Activated CD8-positive, alpha-beta memory T cell treated with anti-CD3 and anti-CD28 coated beads for 36 hours (primary cell): ENCODE data around the gene POLR2H. TPM values are rescaled to one million over a fixed set of nuclear protein-coding genes. Genes with fewer than 3 reads are reported as not detected.

Experiments used
- CTCF ChIA-PET: fragments of 350-600 bp; sonication (Branson Sonifier 250); formaldehyde crosslinking; loops from one replicate; lab custom pipeline; 2021; ENCODE audit warnings: antibody characterized with exemption; lab: Charles Lee
- POLR2A ChIA-PET: fragments of 350-600 bp; sonication (Branson Sonifier 250); formaldehyde crosslinking; loops from one replicate; lab custom pipeline; 2021; ENCODE audit warnings: antibody characterized with exemption; lab: Charles Lee
- total RNA-seq, 2 experiments: library from RNA; stranded (reverse); gene quantifications; one replicate each; pipeline ENCODE4 v1.2.3, GENCODE V29; 2021

The POLR2H gene
- total RNA-seq, 2 experiments from 2014 or later: 188 to 190 TPM

DNA sequence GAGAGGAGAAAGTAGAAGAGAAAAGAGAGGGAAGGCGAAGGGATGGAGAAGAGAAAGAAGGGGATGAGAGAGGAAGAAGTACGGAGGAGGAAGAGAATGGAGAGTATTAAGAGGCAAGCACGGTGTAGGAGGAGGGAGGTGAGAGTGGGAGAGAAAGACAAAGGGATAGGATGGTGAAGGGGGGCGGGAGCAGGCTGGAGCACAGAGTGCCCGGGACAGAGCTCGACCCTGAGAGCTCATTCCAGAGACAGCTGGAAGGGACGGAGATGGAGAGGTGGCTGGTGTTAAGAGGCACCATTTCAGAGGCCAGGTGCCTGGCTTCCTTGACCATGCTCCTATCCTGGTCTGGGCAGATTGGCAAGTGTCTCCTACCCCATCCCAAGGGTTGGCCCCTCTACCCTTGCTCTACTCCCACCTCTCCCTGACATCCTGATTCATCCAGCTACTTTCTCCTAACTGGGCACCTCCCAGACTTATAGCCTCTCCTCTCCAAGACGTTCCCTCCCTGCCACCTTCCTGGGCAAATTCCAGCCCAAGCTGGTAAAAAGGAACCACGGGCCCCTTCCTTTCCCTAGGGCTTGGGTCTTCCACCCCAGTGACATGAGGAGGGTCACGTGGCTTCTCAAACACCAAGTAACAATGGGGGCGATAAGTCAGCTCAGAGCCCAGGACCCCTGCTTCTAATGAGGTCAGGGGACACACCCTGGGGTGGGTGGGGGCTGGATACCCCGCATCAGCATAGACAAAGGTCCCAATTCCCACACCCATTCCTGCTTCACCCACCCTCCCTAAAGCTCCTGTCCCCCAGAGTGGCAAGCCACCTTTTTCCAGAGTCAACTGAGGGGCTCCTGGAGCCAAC, 1.2 kb upstream of the POLR2H start:
- POLR2A ChIA-PET: interaction anchor here (0.7 kb wide), 1 partner anchor 21 kb away, joined by 3 read pairs; no protein-coding TSS in a partner anchor

DNA sequence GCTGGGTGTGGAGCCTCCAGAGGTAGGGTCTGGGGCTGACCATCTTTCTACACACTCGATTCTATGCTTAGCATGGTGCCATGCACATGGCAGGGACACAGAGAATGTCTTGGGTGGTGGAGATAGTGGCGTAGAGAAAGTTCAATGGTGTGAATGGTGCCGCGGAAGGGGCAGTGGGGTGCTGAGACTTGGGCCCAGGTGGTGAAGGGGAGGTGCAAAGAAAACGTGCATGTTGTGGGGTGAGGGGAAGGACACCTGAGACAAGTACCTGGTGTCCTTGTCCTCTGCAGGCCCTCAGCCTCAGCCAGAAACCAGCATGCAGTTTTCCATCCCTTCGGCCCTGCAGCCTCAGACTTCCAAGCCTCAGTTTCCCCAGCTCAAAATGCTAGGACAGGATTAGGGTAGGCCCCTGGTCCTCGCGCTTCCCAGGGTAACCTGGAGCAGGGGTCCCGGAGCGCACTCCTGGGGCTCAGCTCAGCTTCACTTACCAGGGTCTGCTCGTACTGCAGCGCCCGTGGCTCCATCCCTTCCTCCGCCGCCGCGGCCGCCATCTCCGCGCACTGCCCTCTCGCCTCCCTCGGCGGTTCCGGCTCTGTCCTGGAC, 480 bp upstream of the POLR2H start:
- CTCF ChIA-PET: interaction anchor here (1.2 to 2.0 kb wide), 2 partner anchors 20 to 111 kb away, joined by 3 to 5 read pairs; partner anchors contain the start of gene EEF1AKMT4
- POLR2A ChIA-PET: interaction anchor here (0.7 kb wide), 1 partner anchor 22 kb away, joined by 3 read pairs; no protein-coding TSS in a partner anchor

More for the DNA sequence above, 1.2 kb upstream of the POLR2H start:
- CTCF ChIA-PET: interaction anchor here (1.2 to 2.0 kb wide), 2 partner anchors 19 to 111 kb away, joined by 3 to 5 read pairs; partner anchors contain the start of gene EEF1AKMT4

DNA sequence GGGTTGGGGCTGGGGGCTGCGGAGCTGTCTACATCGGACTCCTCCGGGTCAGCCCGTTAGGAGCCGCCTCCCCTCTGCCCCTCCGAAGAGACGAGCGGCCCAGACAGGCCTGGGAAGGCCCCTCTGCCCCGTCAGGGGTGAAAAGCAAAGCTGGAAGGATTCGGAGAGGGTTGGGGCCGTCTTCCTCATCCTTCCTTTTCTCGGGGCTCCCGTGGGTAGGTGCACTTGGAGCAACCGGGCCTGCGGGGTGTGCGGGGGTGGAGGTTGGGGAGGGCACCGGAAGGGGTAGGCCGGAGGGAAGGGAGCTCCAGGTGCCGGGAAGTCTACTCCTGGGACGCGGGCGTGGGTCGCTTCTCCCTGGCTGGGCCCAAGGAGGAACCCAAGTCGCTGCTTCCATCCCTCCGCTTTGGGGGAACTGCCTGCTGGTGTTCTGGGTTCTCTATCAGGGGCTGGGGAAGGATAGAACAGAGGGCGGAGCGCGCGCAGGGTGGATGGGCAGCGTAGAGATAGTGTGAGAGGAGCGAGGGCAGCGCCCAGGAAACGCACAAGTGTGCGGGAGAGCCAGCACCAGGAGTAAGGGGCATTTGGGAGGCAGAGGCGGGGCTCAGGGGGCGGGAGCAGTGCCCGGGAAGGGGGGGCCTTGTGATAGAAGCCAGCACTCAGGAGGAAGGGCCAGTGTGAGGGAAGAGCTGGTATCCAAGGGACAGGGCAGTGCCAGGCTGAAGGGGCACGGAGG, 590 bp downstream of the POLR2H start:
- POLR2A ChIA-PET: interaction anchor here (0.6 to 1.0 kb wide), 3 partner anchors 11 to 46 kb away, joined by 3 read pairs; no protein-coding TSS in a partner anchor
- CTCF ChIA-PET: interaction anchor here (0.7 to 2.1 kb wide), 8 partner anchors 8 to 182 kb away, joined by 3 to 9 read pairs (median 4); partner anchors contain the start of gene EEF1AKMT4

DNA sequence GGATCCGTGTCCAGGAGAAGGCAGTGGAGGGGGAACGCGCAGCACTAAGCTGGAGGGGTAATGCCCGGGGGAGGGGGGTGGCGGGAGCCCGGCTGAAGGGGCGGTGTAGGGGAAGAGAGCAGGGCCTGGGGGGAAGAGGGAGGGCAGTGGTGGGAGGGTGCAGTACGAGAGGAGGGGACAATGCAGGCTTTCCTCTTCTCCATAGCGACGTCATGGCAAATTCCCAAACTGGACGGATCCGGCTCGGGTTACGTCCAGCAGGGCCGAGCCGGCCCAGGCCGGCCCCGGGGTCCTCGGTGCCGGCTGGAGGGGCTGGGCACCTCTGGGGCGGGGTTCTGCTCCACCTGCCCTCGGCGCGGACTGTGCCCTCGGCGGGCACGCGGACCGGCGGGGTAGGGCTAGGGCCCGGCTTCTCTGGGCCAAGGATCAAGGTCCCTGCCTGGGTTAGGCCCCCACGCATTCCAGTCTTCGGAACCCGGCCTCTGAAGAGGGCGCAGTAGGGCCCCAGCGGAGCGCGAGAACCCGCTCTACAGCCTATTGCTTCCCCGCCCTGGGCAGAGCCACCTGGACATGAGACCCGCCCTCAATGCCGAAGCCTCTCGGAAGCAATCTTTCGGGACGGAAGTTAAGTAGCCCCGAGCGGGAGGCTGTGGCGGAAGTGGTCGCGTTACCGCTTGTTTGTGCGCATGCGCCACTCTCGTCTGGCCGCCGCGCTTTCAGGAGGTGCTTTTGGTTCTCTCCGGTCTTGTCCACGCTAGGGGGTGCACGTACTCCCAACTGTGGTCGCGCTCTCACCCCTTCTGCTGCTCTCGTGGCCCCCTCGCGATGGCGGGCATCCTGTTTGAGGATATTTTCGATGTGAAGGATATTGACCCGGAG, 1.4 kb downstream of the POLR2H start:
- POLR2A ChIA-PET: interaction anchor here (0.6 to 1.0 kb wide), 4 partner anchors 10 to 46 kb away, joined by 3 read pairs; no protein-coding TSS in a partner anchor
- CTCF ChIA-PET: interaction anchor here (0.7 to 2.1 kb wide), 6 partner anchors 9 to 181 kb away, joined by 3 to 9 read pairs (median 4); partner anchors contain the start of gene EEF1AKMT4

DNA sequence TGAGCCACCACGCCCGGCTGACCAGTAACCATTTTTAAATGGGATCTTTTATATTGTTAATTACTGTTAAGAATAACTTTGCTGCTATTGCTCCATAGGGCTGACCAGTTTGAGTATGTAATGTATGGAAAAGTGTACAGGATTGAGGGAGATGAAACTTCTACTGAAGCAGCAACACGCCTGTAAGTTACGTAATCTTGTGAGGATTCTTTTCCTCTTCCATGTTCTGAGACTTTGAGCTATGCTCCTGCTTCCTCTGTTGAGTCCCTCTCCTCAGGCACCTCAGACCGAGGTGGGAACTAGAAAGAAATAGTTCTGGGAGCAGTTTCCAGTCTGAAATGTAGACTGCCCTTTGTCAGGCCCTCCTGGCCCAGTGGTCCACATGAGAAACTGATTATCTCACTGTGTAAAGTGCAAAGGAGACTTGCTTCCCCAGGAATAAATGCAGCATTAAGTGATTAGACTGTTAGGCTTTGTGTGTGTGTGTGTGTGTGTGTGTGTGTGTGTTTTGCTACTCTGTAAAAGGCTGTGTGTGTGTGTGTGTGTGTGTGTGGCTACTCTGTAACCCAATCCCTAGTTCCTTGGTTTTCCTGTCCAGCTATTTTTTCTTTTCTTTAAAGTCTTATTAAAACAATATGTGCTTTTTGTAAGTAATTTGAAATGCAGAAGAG, 5.2 kb downstream of the POLR2H start:
- CTCF ChIA-PET: interaction anchor here (0.6 kb wide), 1 partner anchor 13 kb away, joined by 3 read pairs; no protein-coding TSS in a partner anchor
- POLR2A ChIA-PET: interaction anchor here (0.7 kb wide), 1 partner anchor 18 kb away, joined by 4 read pairs; no protein-coding TSS in a partner anchor

DNA sequence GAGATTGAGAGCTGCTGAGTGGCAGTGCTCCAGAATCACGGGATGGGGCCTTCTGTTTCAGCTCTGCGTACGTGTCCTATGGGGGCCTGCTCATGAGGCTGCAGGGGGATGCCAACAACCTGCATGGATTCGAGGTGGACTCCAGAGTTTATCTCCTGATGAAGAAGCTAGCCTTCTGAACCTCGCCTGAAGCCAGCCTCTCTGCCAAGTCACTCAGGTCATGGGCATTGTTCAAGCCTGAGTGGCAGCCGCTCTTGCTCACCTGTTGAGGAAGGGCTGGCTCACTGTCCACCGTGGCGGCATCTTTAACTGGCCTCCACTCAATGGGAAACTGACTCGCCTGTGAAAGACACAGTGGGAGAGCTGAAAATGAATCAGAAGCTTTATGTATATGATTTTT, 6.6 kb downstream of the POLR2H start:
- ChIA-PET POLR2A (no interaction called here), CTCF (interaction anchor here (0.5 kb wide), 1 partner anchor 80 kb away, joined by 4 read pairs; no protein-coding TSS in a partner anchor)

DNA sequence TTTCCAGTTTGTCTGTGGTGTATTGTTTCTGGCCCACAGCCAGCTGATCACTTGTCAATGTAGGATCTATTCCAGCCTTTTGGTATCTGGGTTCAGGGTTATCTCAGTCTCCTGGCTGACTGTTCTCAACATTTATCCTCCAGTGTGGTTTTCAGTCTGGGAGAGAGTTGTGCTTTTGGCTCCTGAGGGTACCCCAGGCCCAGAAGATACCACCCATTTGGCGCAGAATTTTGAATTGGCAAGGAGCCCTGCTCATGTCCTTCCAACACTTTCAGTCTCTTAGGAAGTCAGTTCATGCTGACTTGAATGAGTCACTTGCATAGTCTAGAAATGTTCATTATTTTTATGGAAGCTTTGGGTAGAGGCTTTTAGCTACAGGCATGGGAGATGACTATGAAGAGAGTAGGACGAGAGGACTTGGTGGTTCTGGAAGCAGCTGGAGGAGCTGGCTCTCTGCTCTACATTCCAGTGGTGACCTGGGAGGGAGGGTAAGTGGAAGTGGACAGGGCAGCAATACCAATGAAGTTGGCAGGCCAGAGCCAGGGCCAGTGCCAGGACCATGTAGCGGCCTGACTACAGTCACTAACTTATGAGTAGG, 7.2 kb downstream of the POLR2H start:
- ChIA-PET CTCF (interaction anchor here (0.5 kb wide), 1 partner anchor 81 kb away, joined by 4 read pairs; no protein-coding TSS in a partner anchor), POLR2A (no interaction called here)

GRCh38 chr3:184371570-184372018, 10.1 kb downstream of the POLR2H start:
- CTCF ChIA-PET: interaction anchor here (0.6 to 2.0 kb wide), 9 partner anchors 9 to 178 kb away, joined by 3 to 13 read pairs (median 5); partner anchors contain the start of genes CLCN2 and POLR2H
- POLR2A ChIA-PET: interaction anchor here (0.5 kb wide), 1 partner anchor 143 kb away, joined by 3 read pairs; no protein-coding TSS in a partner anchor

GRCh38 chr3:184372296-184372821, 10.8 kb downstream of the POLR2H start:
- ChIA-PET CTCF (interaction anchor here (1.1 to 2.0 kb wide), 7 partner anchors 10 to 169 kb away, joined by 4 to 13 read pairs (median 7); partner anchors contain the start of genes CLCN2 and POLR2H), POLR2A (no interaction called here)

- ChIA-PET POLR2A (interaction anchor here (0.8 kb wide), 1 partner anchor 10 kb away, joined by 3 read pairs; no protein-coding TSS in a partner anchor), CTCF (interaction anchor here (1.4 to 2.0 kb wide), 3 partner anchors 10 to 168 kb away, joined by 7 to 9 read pairs (median 7); partner anchors contain the start of genes CLCN2 and POLR2H)
Observed at GRCh38 chr3:184372911-184373310, 11.4 kb downstream of the POLR2H start.

GRCh38 chr3:184373422-184373821, 11.9 kb downstream of the POLR2H start:
- ChIA-PET CTCF (interaction anchor here (1.4 kb wide), 1 partner anchor 45 kb away, joined by 6 read pairs; no protein-coding TSS in a partner anchor), POLR2A (interaction anchor here (0.8 kb wide), 1 partner anchor 11 kb away, joined by 3 read pairs; no protein-coding TSS in a partner anchor)

DNA sequence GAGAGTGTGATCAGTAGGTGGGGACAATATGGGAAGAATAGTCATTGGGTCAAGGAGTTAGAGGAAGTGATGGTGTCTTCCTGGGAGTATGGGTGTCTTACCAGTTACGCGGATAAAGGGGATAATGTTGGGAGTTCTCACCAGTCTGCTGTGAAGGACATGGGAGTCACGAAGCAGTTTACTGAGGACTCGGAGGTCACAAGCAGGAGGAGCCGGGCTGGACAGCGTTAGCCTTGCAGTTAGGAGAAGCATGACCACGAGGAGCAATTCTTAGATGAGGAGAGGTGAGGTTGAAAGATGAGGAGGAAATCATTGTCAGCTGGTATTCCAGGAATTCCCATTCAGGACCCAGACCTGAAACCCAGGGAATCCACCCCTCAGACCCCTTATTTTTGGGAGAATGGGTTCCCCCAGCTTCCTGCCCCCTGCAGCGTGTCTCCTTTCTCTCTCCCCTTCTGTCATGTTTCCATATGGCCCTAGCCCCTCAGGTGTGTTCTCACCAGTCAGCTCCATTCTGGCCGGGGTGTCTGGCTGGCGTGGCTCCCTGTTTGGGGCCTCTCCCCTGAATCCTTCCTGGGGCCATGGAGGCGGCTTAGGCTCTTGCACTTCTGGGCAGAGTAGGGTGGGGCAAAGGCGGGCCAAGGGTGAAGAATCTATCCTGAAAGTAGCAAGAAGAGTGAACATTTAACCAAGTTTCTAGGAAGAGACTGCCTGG, 14.4 kb downstream of the POLR2H start:
- POLR2A ChIA-PET: interaction anchor here (0.7 kb wide), 1 partner anchor 8 kb away, joined by 3 read pairs; no protein-coding TSS in a partner anchor

DNA sequence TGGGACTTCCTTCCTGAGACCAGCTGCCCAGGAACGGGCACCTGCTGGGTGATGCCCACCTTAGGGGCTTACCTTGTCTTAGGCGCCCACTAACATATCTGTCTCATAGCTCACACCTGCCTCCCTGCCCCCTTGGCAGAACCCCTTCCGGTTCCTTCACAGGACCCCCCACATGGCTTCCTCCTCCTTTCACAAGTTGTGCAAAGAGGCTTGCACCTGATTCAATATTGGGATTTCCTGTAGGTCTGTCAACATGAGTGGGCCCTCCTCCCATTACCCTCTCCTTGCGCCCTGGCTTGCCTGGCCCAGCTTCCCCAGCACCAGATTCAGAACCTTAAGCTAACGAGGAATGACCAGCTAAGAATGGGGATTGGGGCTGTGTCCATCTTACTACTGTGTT, 15.9 kb downstream of the POLR2H start:
- ChIA-PET CTCF (no interaction called here), POLR2A (no interaction called here)

More for the DNA sequence above, 14.4 kb downstream of the POLR2H start:
- CTCF ChIA-PET: interaction anchor here (1.2 kb wide), 1 partner anchor 140 kb away, joined by 3 read pairs; no protein-coding TSS in a partner anchor

GRCh38 chr3:184377882-184378445, 16.5 kb downstream of the POLR2H start, which contains the start of gene THPO:
Gene THPO (minus strand): TSS chr3:184378207. CDS start chr3:184376259, 1,948 bp downstream.
- CTCF ChIA-PET: no interaction called here
- POLR2A ChIA-PET: no interaction called here
